ENCODE measurements around the gene RAPGEF1. TPM values are rescaled to one million over a fixed set of nuclear protein-coding genes. Genes with fewer than 3 reads are reported as not detected.
A peak's percentile ranks its signal among the peaks of the same experiment; 100 is the strongest.

Gene RAPGEF1
- total RNA-seq, 1 donor from 2014 or later: 73.1 TPM

- no peaks in the 10 kb centered on the region for H3K36me3 Mint-ChIP-seq (ENCODE audit: low read depth)
- H3K4me3 Mint-ChIP-seq (ENCODE audit: unreplicated experiment): no peak overlapping the region
- H3K27ac Mint-ChIP-seq (ENCODE audit: unreplicated experiment): peak overlapping the region; percentile 96
- H3K27me3 Mint-ChIP-seq (ENCODE audit: low read depth): no peaks in the 10 kb centered on the region
- no peak for TF ChIP-seq CTCF (IDR thresholded peaks at IDR 0.05)
- H3K4me1 Mint-ChIP-seq (ENCODE audit: low read depth): peaks cover 90% of the 10 kb centered on the region
- no peak for DNase-seq (ENCODE audit: low spot score)
- no peaks in the 10 kb centered on the region for H3K9me3 Mint-ChIP-seq (ENCODE audit: low read depth)
Measured at GRCh38 chr9:131679261-131680020, 60.4 kb downstream of the RAPGEF1 start.

GRCh38 chr9:131678499-131679111 is 61.3 kb downstream of the RAPGEF1 start:
- H3K9me3 Mint-ChIP-seq (ENCODE audit: low read depth): no peaks in the 10 kb centered on the region
- peak overlapping the region; percentile 53 for H3K4me3 Mint-ChIP-seq (ENCODE audit: unreplicated experiment)
- H3K27ac Mint-ChIP-seq (ENCODE audit: unreplicated experiment): peak overlapping the region; percentile 96
- H3K36me3 Mint-ChIP-seq (ENCODE audit: low read depth): no peaks in the 10 kb centered on the region
- no peak for TF ChIP-seq CTCF (IDR thresholded peaks at IDR 0.05)
- no peaks in the 10 kb centered on the region for H3K27me3 Mint-ChIP-seq (ENCODE audit: low read depth)
- peaks cover 94% of the 10 kb centered on the region for H3K4me1 Mint-ChIP-seq (ENCODE audit: low read depth)
- DNase-seq (ENCODE audit: low spot score): no peak

- DNase-seq (ENCODE audit: low spot score): no peak
- H3K4me3 Mint-ChIP-seq (ENCODE audit: unreplicated experiment): peak overlapping the region; percentile 56
- TF ChIP-seq CTCF (IDR thresholded peaks at IDR 0.05): peak; percentile 65
Measured at GRCh38 chr9:131677444-131678180, 62.3 kb downstream of the RAPGEF1 start.

GRCh38 chr9:131677049-131677443 is 62.8 kb downstream of the RAPGEF1 start:
- H3K27ac Mint-ChIP-seq (ENCODE audit: unreplicated experiment): peak overlapping the region; percentile 96
- peaks cover 100% of the 10 kb centered on the region for H3K4me1 Mint-ChIP-seq (ENCODE audit: low read depth)
- no peaks in the 10 kb centered on the region for H3K36me3 Mint-ChIP-seq (ENCODE audit: low read depth)
- no peak for DNase-seq (ENCODE audit: low spot score)
- no peaks in the 10 kb centered on the region for H3K27me3 Mint-ChIP-seq (ENCODE audit: low read depth)
- H3K4me3 Mint-ChIP-seq (ENCODE audit: unreplicated experiment): peak overlapping the region; percentile 56
- H3K9me3 Mint-ChIP-seq (ENCODE audit: low read depth): no peaks in the 10 kb centered on the region
- no peak for TF ChIP-seq CTCF (IDR thresholded peaks at IDR 0.05)

More at GRCh38 chr9:131677444-131678180, 62.3 kb downstream of the RAPGEF1 start:
- H3K27me3 Mint-ChIP-seq (ENCODE audit: low read depth): no peaks in the 10 kb centered on the region
- peaks cover 100% of the 10 kb centered on the region for H3K4me1 Mint-ChIP-seq (ENCODE audit: low read depth)
- no peaks in the 10 kb centered on the region for H3K9me3 Mint-ChIP-seq (ENCODE audit: low read depth)
- no peaks in the 10 kb centered on the region for H3K36me3 Mint-ChIP-seq (ENCODE audit: low read depth)
- H3K27ac Mint-ChIP-seq (ENCODE audit: unreplicated experiment): peak overlapping the region; percentile 96

- Mint-ChIP-seq H3K4me3 (ENCODE audit: unreplicated experiment) (no peak overlapping the region), H3K27me3 (ENCODE audit: low read depth) (no peaks in the 10 kb centered on the region), H3K9me3 (ENCODE audit: low read depth) (no peaks in the 10 kb centered on the region), H3K36me3 (ENCODE audit: low read depth) (no peaks in the 10 kb centered on the region), H3K27ac (ENCODE audit: unreplicated experiment) (peak overlapping the region; percentile 96), H3K4me1 (ENCODE audit: low read depth) (peaks cover 99% of the 10 kb centered on the region)
- no peak for DNase-seq (ENCODE audit: low spot score)
- TF ChIP-seq CTCF (IDR thresholded peaks at IDR 0.05): no peak
Measured at GRCh38 chr9:131676431-131676972, 63.4 kb downstream of the RAPGEF1 start.

All from chondrocyte (in vitro differentiated cells).